Ramos (cell line): ENCODE results near the gene PABPC1L.

Experiments used
- in situ Hi-C: fragments of 300-500 bp; cut with MboI; formaldehyde crosslinking; loops from one replicate; pipeline ENCODE4 v1.14.3; 2022; ENCODE audit warnings: low sequenced_read_pairs; ENCODE audit not compliant: unreplicated experiment

PABPC1L gene

GRCh38 chr20:44963325-44964215, 53.7 kb downstream of the PABPC1L start:
- in situ Hi-C loops, result no loop called here

GRCh38 chr20:44965651-44966029, 55.8 kb downstream of the PABPC1L start:
- in situ Hi-C loops, result no loop called here

- in situ Hi-C loops, result no loop called here
Measured at GRCh38 chr20:44966030-44966961, 56.4 kb downstream of the PABPC1L start, which contains the start of gene STK4. STK4 (plus strand) TSS chr20:44966512; CDS start chr20:44966569, 57 bp downstream.

- in situ Hi-C loops, result no loop called here
Measured at GRCh38 chr20:44967207-44967807, 57.4 kb downstream of the PABPC1L start.

- in situ Hi-C loops, result no loop called here
Measured at GRCh38 chr20:44969300-44969894, 59.5 kb downstream of the PABPC1L start.

GRCh38 chr20:44970243-44970757, 60.4 kb downstream of the PABPC1L start:
- in situ Hi-C loops, result no loop called here

GRCh38 chr20:44973053-44973452, 63.2 kb downstream of the PABPC1L start:
- in situ Hi-C loops, result no loop called here

- in situ Hi-C loops, result no loop called here
Measured at GRCh38 chr20:44976698-44977097, 66.8 kb downstream of the PABPC1L start.

GRCh38 chr20:44979090-44979621, 69.3 kb downstream of the PABPC1L start:
- in situ Hi-C loops, result no loop called here

- in situ Hi-C loops, result no loop called here
Measured at GRCh38 chr20:44981736-44982406, 72.0 kb downstream of the PABPC1L start.

GRCh38 chr20:44983093-44983674, 73.3 kb downstream of the PABPC1L start:
- in situ Hi-C loops, result no loop called here

GRCh38 chr20:44988631-44989171, 78.8 kb downstream of the PABPC1L start:
- in situ Hi-C loops, result no loop called here
